Colonic mucosa (tissue), 4 donors: Measurements from ENCODE around the gene GIPC1. TPM values are rescaled to one million over a fixed set of nuclear protein-coding genes. Genes with fewer than 3 reads are reported as not detected.

Source experiments
- DNase-seq: peaks from one replicate; pipeline ENCODE4 v3.0.0-alpha.2; 2020
- H3K27ac ChIP-seq: fragments of 200-600 bp; one replicate; pipeline ENCODE4 v1.8.0; 2021
- H3K27me3 ChIP-seq: fragments of 200-600 bp; one replicate; pipeline ENCODE4 v1.8.0; 2021
- H3K36me3 ChIP-seq: fragments of 200-600 bp; one replicate; pipeline ENCODE4 v1.8.0; 2021
- H3K4me1 ChIP-seq: fragments of 200-600 bp; one replicate; pipeline ENCODE4 v1.8.0; 2021; ENCODE audit warnings: mild to moderate bottlenecking
- H3K4me3 ChIP-seq: fragments of 200-600 bp; one replicate; pipeline ENCODE4 v1.8.0; 2021
- H3K9ac ChIP-seq, 2 donors: one replicate each; pipeline ENCODE4 v1.7.0; 2013; ENCODE audit warnings: control low read depth in 2 of 2, low read depth in 2 of 2, low read length in 2 of 2
- H3K9me3 ChIP-seq: fragments of 200-600 bp; one replicate; pipeline ENCODE4 v1.8.0; 2021
- intact Hi-C: fragments of 100-400 bp; cut with DNase I; formaldehyde crosslinking; loops from one replicate; pipeline ENCODE4 v1.14.1; 2022
- total RNA-seq, 2 donors: library from RNA; stranded (reverse); fragmentation: NEBNext Ultra II Directional in 1 of 2; extraction: Animal tissue kit (Norgen Biotek cat#: 25700) in 1 of 2; gene quantifications; one replicate each; pipeline ENCODE4 v1.2.1, GENCODE V29; 2021
- TF ChIP-seq, protein P1 (sequence below): fragments of 200-600 bp; IDR thresholded peaks from one replicate; pipeline ENCODE4 v1.8.0; 2022; ENCODE audit warnings: antibody characterized with exemption, mild to moderate bottlenecking
- donor health status: healthy.
- donor health status: DM: no; HTN: no; CAD: no.
- donor health status: DM: no; HTN: no; CAD: no.

The GIPC1 gene
- total RNA-seq, 2 donors from 2014 or later = 281 to 404 TPM

DNA sequence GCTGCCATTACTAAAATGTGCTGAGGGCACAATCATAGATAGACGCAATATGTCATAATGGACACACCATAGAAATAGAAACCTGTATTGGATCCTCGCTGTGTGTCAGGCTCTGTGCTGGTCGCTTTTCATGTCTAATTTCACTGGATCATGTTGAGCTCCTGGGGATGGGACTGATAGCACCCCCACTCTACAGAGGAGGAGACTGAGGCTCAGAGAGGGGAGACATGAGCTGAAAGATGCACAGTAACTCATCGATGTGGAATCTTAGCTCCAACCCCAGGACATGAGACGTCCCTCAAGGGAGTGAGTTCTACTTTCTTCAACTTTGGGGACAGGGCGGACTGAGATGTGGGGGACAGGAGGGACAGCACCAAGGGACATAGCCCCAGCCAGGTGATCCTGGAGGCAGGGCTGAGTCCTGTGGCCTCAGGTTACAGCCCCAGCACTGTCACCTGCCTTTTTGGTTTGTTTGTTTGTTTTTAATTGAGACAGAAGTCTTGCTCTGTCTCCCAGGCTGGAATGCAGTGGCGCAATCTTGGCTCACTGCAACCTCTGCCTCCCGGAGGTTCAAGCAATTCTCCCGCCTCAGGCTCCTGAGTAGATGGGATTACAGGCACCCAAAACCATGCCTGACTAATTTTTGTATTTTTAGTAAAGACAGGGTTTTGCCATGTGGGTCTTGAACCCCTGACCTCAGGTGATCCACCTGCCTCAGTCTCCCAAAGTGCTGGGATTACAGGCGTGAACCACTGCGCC is 6.6 kb upstream of the GIPC1 start:
- Histone ChIP-seq H3K4me1 (peaks cover 5% of the 10 kb centered on the region), H3K27me3 (no peaks in the 10 kb centered on the region), H3K27ac (no peak overlapping the region), H3K36me3 (no peaks in the 10 kb centered on the region), H3K4me3 (no peak overlapping the region), H3K9me3 (no peaks in the 10 kb centered on the region), H3K9ac (no peak overlapping the region)
- DNase-seq = no peak
- TF ChIP-seq, protein P1, sequence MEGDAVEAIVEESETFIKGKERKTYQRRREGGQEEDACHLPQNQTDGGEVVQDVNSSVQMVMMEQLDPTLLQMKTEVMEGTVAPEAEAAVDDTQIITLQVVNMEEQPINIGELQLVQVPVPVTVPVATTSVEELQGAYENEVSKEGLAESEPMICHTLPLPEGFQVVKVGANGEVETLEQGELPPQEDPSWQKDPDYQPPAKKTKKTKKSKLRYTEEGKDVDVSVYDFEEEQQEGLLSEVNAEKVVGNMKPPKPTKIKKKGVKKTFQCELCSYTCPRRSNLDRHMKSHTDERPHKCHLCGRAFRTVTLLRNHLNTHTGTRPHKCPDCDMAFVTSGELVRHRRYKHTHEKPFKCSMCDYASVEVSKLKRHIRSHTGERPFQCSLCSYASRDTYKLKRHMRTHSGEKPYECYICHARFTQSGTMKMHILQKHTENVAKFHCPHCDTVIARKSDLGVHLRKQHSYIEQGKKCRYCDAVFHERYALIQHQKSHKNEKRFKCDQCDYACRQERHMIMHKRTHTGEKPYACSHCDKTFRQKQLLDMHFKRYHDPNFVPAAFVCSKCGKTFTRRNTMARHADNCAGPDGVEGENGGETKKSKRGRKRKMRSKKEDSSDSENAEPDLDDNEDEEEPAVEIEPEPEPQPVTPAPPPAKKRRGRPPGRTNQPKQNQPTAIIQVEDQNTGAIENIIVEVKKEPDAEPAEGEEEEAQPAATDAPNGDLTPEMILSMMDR = no peak
- intact Hi-C loops = no loop called here

DNA sequence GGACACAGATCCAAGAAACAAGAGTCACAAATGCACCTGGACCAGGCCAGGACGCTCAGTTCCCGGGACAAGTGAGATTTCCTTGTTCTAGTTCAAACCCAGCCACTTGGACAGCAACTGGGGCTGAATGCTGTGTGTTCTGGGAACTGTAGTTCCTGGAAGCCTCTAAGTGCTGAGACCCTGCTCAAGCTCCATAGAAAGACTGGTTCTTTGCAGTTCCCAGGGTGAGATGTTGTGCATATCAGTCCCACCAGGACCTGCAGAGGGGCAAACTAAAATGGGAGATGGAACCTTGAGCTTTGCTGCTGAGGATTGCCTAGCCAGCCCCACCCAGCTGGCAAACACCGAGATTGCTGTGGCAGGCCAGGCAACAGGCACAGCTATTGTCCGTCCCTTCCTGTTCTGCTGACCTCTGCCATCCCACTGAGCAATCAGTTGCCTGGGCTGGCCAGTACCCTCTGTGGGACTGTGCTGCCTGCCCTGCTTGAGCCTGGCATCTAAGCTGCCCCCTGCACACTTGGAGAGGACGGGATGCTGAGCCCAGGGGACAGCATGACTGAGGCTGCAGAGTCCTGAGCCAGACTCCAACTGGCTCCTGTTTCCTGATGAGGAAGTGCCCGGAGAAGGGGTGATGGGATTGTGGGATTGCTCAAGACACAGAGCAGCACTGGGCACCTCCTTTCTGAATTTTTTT is 1.4 kb upstream of the GIPC1 start:
- H3K9ac ChIP-seq = peak overlapping the region; percentile 45 to 69
- peak overlapping the region; percentile 95 for H3K27ac ChIP-seq
- peaks cover 15% of the 10 kb centered on the region for H3K4me1 ChIP-seq
- TF ChIP-seq, protein P1 = no peak
- no peaks in the 10 kb centered on the region for H3K27me3 ChIP-seq
- no peaks in the 10 kb centered on the region for H3K36me3 ChIP-seq
- DNase-seq = peak; percentile 83
- intact Hi-C loops = no loop called here
- no peak overlapping the region for H3K4me3 ChIP-seq
- H3K9me3 ChIP-seq = no peaks in the 10 kb centered on the region

DNA sequence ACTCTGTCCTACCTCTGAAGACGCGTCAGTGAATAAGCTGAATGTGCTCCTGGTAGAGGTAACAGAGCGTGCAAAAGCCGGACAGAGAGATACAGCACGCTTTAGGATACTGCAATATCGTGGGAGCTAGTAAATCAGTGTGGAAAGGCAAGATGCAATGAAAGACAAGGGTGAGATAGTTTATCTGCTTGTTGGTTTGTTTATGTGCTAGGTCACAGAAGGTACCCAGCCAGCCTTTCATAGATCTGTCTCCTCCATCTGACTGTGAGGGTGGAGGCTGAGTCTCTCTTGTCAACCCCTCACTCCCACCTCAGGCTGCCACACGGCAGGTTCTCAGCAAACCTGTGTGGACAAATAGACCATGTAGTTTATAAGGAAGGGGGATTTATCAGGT is 904 bp upstream of the GIPC1 start:
- Histone ChIP-seq H3K36me3 (no peaks in the 10 kb centered on the region), H3K4me3 (no peak overlapping the region), H3K9me3 (no peaks in the 10 kb centered on the region), H3K27me3 (no peaks in the 10 kb centered on the region), H3K4me1 (peaks cover 20% of the 10 kb centered on the region), H3K27ac (peak overlapping the region; percentile 95), H3K9ac (peak overlapping the region; percentile 8 to 69)
- TF ChIP-seq, protein P1 = no peak
- intact Hi-C loops = no loop called here
- DNase-seq = no peak

DNA sequence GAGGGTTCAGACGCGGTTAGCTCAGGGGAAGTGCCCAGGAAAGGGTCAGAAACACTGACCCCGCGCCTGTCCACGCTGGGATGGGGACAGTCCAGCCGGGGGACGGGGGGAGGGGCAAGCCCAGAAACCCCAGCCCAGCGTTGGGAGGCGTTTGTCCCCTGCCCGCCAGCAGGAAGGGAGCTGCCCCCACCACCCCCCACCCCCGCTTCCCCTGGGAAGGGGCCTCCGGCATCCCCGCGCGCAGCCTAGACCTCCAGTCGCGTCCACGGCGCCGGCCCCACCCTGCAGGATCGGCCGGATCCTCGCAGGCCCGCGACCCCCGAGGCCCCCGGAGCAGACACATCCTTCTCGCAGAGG is 277 bp downstream of the GIPC1 start:
- peak; percentile 59 for DNase-seq
- Histone ChIP-seq H3K9ac (peak overlapping the region; percentile 57 to 97), H3K36me3 (no peaks in the 10 kb centered on the region), H3K4me1 (peaks cover 20% of the 10 kb centered on the region), H3K27ac (peak overlapping the region; percentile 95), H3K9me3 (no peaks in the 10 kb centered on the region), H3K4me3 (peak overlapping the region; percentile 65), H3K27me3 (no peaks in the 10 kb centered on the region)
- intact Hi-C loops = no loop called here
- TF ChIP-seq, protein P1 = no peak

DNA sequence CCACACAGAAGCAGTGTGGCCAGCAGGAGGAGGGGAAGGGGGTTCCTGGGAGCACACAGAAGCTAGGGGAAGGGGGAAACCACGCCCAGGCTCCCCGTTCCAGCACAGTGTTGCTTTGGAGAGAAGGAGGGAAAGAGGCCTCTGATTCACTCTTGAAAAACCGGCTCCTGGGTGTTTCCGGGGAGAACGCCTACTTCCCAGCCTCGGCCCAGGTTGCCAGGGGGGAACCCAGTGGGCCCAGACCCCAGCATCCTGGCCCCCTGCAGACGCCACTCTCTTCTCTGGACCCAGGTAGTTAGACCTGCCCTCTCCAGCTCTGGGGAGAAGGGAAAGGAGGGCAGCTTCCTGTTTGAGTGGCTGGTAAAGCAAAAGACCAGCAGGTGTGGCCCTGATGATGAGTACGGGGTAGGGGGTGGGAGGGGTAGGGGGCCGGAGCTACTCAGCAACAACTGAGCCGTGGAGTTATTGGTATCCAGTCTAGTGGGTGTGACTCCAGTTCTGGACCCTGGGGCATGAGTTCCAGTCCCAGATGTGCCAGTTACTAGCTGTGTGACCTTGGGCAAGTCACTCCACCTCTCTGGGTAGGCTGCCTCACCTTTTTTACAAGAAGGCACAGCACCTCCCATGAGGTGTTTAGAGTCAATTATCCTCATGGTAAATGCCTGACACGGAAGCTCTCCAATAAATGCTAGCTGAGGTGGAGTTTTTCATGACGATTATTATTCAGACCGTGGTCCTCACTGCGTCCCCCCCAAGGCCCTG is 836 bp downstream of the GIPC1 start:
- peak overlapping the region; percentile 65 for H3K4me3 ChIP-seq
- no peaks in the 10 kb centered on the region for H3K36me3 ChIP-seq
- H3K9ac ChIP-seq = peak overlapping the region; percentile 57 to 97
- TF ChIP-seq, protein P1 = no peak
- intact Hi-C loops = no loop called here
- H3K27ac ChIP-seq = peak overlapping the region; percentile 95
- no peaks in the 10 kb centered on the region for H3K9me3 ChIP-seq
- H3K4me1 ChIP-seq = peaks cover 20% of the 10 kb centered on the region
- DNase-seq = peak; percentile 70
- H3K27me3 ChIP-seq = no peaks in the 10 kb centered on the region
